Endothelial cell of umbilical vein (primary cell): Measurements from ENCODE around the gene ANKRD13C. TPM values are rescaled to one million over a fixed set of nuclear protein-coding genes. Genes with fewer than 3 reads are reported as not detected.
"Not testable (repeated sequence)": the region's sequence is repeated elsewhere in the genome, so short reads cannot be mapped to it uniquely, and the experiment has no call there.

Source experiments
- BruUV-seq: library from RNA; stranded (reverse); fragments of 400-500 nt; replicated peaks from 2 replicates; lab custom pipeline; 2021; lab: Mats Ljungman, UMichigan
- CTCF ChIA-PET: fragments of 300-600, 350-600 bp; sonication (Branson Sonifier 250); formaldehyde crosslinking; loops from one replicate; lab custom pipeline; 2021; ENCODE audit warnings: antibody characterized with exemption, inconsistent platforms; lab: Charles Lee
- POLR2A ChIA-PET: fragments of 300-600, 350-600 bp; sonication (Branson Sonifier 250); formaldehyde crosslinking; loops from one replicate; lab custom pipeline; 2021; ENCODE audit warnings: antibody characterized with exemption, inconsistent platforms; lab: Charles Lee
- DNase-seq: peaks from one replicate; pipeline ENCODE4 v3.0.0-alpha.2; 2011; ENCODE audit warnings: low read depth, low spot score
- FAIRE-seq: peaks from 2 replicates; lab custom pipeline; 2011; peaks lifted over from hg19 to GRCh38; lab: Jason Lieb, UNC
- H2AFZ ChIP-seq: 2 replicates; pipeline ENCODE4 v1.6.0; 2012; ENCODE audit warnings: low read depth, low read length, control low read depth, inconsistent platforms
- H3K27ac ChIP-seq: 2 replicates; pipeline ENCODE4 v1.5.1; 2011; ENCODE audit warnings: low read depth, mild to moderate bottlenecking, control low read depth, low read length, moderate library complexity; ENCODE audit not compliant: insufficient read depth
- H3K27me3 ChIP-seq, 2 experiments: 2 replicates each; pipeline versions ENCODE4 v1.6.0 to v1.6.1; 2011; ENCODE audit warnings: low read length in 2 of 2, mixed read lengths in 1 of 2; ENCODE audit not compliant: control insufficient read depth in 2 of 2, insufficient read depth in 2 of 2
- H3K36me3 ChIP-seq, 2 experiments: 2 replicates in 1 of 2; 3 replicates in 1 of 2; pipeline ENCODE4 v1.5.1; 2011; ENCODE audit warnings: low read length in 2 of 2, mild to moderate bottlenecking in 1 of 2, moderate library complexity in 1 of 2; ENCODE audit not compliant: control insufficient read depth in 2 of 2, insufficient read depth in 2 of 2; ENCODE audit errors: extremely low read depth in 1 of 2
- H3K4me1 ChIP-seq: 3 replicates; pipeline ENCODE4 v1.5.1; 2011; ENCODE audit warnings: mild to moderate bottlenecking, low read length; ENCODE audit not compliant: control insufficient read depth, insufficient read depth; ENCODE audit errors: extremely low read depth
- H3K4me2 ChIP-seq: 2 replicates; pipeline ENCODE4 v1.6.1; 2011; ENCODE audit warnings: low read length, control low read depth, mixed read lengths; ENCODE audit not compliant: insufficient read depth
- H3K4me3 ChIP-seq, 3 experiments: fragments of 200-600 bp in 1 of 3; sonication (generic), shearing (Covaris generic) in 1 of 3; replicated peaks in 1 of 3; 2 replicates each; pipeline ENCODE4 v1.5.1; 2011 to 2016; ENCODE audit warnings: control low read depth in 3 of 3, low read length in 3 of 3, mild to moderate bottlenecking in 2 of 3, inconsistent platforms in 1 of 3, low read depth in 1 of 3, moderate library complexity in 1 of 3; ENCODE audit not compliant: insufficient read depth in 1 of 3
- H3K79me2 ChIP-seq: 2 replicates; pipeline ENCODE4 v1.6.0; 2012; ENCODE audit warnings: low read length, inconsistent platforms; ENCODE audit not compliant: control insufficient read depth, insufficient read depth
- H3K9ac ChIP-seq: replicated peaks from 2 replicates; pipeline ENCODE3; 2011; ENCODE audit warnings: low read length, control low read depth; ENCODE audit not compliant: insufficient read depth; ENCODE audit errors: extremely low read depth
- H3K9me1 ChIP-seq: replicated peaks from 3 replicates; pipeline ENCODE4 v1.6.0; 2011; ENCODE audit warnings: mild to moderate bottlenecking, low read length; ENCODE audit not compliant: control insufficient read depth, insufficient read depth; ENCODE audit errors: extremely low read depth
- H3K9me3 ChIP-seq: replicated peaks from 2 replicates; pipeline ENCODE4 v1.5.1; 2012; ENCODE audit warnings: low read length, inconsistent platforms; ENCODE audit not compliant: control insufficient read depth, insufficient read depth
- H4K20me1 ChIP-seq: replicated peaks from 2 replicates; pipeline ENCODE3; 2011; ENCODE audit warnings: mild to moderate bottlenecking, low read length; ENCODE audit not compliant: control insufficient read depth, insufficient read depth; ENCODE audit errors: extremely low read depth
- dilution Hi-C: fragments of 300-500 bp; cut with MboI; formaldehyde crosslinking; loops from one replicate; pipeline ENCODE4 v1.15.0; 2019; ENCODE audit warnings: low sequenced_read_pairs; ENCODE audit not compliant: extremely low pct_ligation_motif_present
- intact Hi-C: fragments of 100-400 bp; cut with micrococcal nuclease; formaldehyde crosslinking; loops from one replicate; pipeline ENCODE4 v1.10.0; 2022
- polyA plus RNA-seq, 4 experiments: library from polyadenylated mRNA; depleted of rRNA in 3 of 4; stranded (reverse) in 3 of 4; unstranded in 1 of 4; fragments of >200 nt; gene quantifications; 2 replicates each; pipeline versions ENCODE4 v1.2.1 to v1.2.3, GENCODE V29; 2011 to 2012; ENCODE audit warnings: missing spikeins in 1 of 4
- total RNA-seq: library from RNA; stranded (reverse); gene quantifications from 2 replicates; pipeline ENCODE4 v1.2.3, GENCODE V29; 2021

Gene ANKRD13C
- total and polyA plus RNA-seq, 2 donors (not counting 3 experiments of a cell fraction or from before 2014, with no cell fraction given) = 4.6 to 17.3 TPM

DNA sequence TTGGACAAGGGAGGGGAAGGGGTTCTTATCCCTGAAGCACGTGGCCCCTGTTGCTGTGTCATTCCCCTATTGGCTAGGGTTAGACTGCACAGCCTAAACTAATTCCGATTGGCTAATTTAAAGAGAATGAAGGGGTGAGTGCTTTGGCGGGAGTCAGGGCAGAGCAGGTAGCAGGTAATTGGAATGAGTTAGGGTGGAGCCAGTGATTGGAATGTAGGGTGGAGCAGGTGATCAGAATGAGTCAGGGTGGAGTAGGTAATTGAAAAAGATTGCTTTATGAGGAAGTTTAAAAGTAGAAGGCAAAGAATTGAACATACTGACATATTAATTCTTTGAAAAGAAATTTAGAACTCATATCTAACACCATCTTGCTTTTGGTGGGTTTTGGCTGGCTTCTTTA lies 12.5 kb upstream of the ANKRD13C start:
- H4K20me1 ChIP-seq, H2AFZ ChIP-seq, H3K4me1 ChIP-seq, BruUV-seq, DNase-seq, H3K4me2 ChIP-seq, FAIRE-seq, H3K4me3 ChIP-seq, H3K36me3 ChIP-seq, H3K9ac ChIP-seq, H3K9me3 ChIP-seq, CTCF ChIA-PET, intact Hi-C loops, H3K79me2 ChIP-seq, H3K9me1 ChIP-seq, H3K27ac ChIP-seq, POLR2A ChIA-PET, H3K27me3 ChIP-seq, dilution Hi-C loops: not testable (repeated sequence)

- intact Hi-C loops, H3K9ac ChIP-seq: not testable (repeated sequence)
Measured at GRCh38 chr1:70366425-70366952, 12.0 kb upstream of the ANKRD13C start.

More at GRCh38 chr1:70366425-70366952, 12.0 kb upstream of the ANKRD13C start:
- H3K9me1 ChIP-seq, H2AFZ ChIP-seq, H3K4me3 ChIP-seq, CTCF ChIA-PET, FAIRE-seq, dilution Hi-C loops, H3K4me1 ChIP-seq, H3K27me3 ChIP-seq, H3K4me2 ChIP-seq, H3K36me3 ChIP-seq, POLR2A ChIA-PET, H3K79me2 ChIP-seq, BruUV-seq, H3K9me3 ChIP-seq, H4K20me1 ChIP-seq, DNase-seq, H3K27ac ChIP-seq: not testable (repeated sequence)
